Lung (tissue), 12 donors: Measurements from ENCODE around the gene BRD3. TPM values are rescaled to one million over a fixed set of nuclear protein-coding genes. Genes with fewer than 3 reads are reported as not detected.
A peak's percentile ranks its signal among the peaks of the same experiment; 100 is the strongest.

Experiments used
- ATAC-seq: fragments of 200-7000 bp; cut with Tn5 transposase; one replicate; pipeline ENCODE4 v1.9.1; 2020; ENCODE audit warnings: moderate number of reproducible peaks; ENCODE audit not compliant: insufficient read depth, low FRiP score
- DNase-seq, 3 donors: peaks; one replicate each; pipeline ENCODE4 v3.0.0-alpha.2; 2013 to 2017
- H3K27ac ChIP-seq, 2 donors: one replicate each; pipeline ENCODE4 v1.5.1; 2013; ENCODE audit warnings: mild to moderate bottlenecking in 2 of 2, moderate library complexity in 2 of 2, control low read depth in 1 of 2, inconsistent platforms in 1 of 2, low read depth in 1 of 2, low read length in 1 of 2
- H3K27me3 ChIP-seq, 3 donors: one replicate each; pipeline ENCODE4 v1.5.1; 2013; ENCODE audit warnings: low read length in 2 of 3; ENCODE audit not compliant: control insufficient read depth in 3 of 3, insufficient read depth in 3 of 3
- H3K36me3 ChIP-seq, 4 donors: one replicate each; pipeline ENCODE4 v1.5.1; 2013; ENCODE audit warnings: low read length in 4 of 4, mild to moderate bottlenecking in 1 of 4, moderate library complexity in 1 of 4; ENCODE audit not compliant: control insufficient read depth in 4 of 4, insufficient read depth in 4 of 4
- H3K4me1 ChIP-seq, 5 donors: one replicate each; pipeline ENCODE4 v1.5.1; 2013; ENCODE audit warnings: low read length in 5 of 5, mild to moderate bottlenecking in 2 of 5, moderate library complexity in 1 of 5; ENCODE audit not compliant: control insufficient read depth in 5 of 5, insufficient read depth in 5 of 5
- H3K4me3 ChIP-seq: one replicate; pipeline ENCODE4 v1.5.1; 2013; ENCODE audit warnings: mild to moderate bottlenecking, control low read depth, moderate library complexity
- H3K9ac ChIP-seq, 2 donors: one replicate each; pipeline ENCODE4 v1.5.1; 2013; ENCODE audit warnings: low read length in 2 of 2, control low read depth in 1 of 2; ENCODE audit not compliant: insufficient read depth in 1 of 2
- H3K9me3 ChIP-seq, 4 donors: one replicate each; pipeline ENCODE4 v1.5.1; 2013; ENCODE audit warnings: low read length in 3 of 4, mild to moderate bottlenecking in 1 of 4, moderate library complexity in 1 of 4; ENCODE audit not compliant: control insufficient read depth in 4 of 4, insufficient read depth in 3 of 4
- WGBS, 2 donors: extraction: QIAGEN DNeasy Blood & Tissue Kit; methylation state at CpG; one replicate each; pipeline ENCODE4 v1.1.7; 2013; 5-methylcytosine and 5-hydroxymethylcytosine counted together
- polyA plus RNA-seq, 2 donors: library from polyadenylated mRNA; stranded (reverse); fragments of 200-250 nt; gene quantifications; one replicate each; pipeline ENCODE4 v1.2.1, GENCODE V29; 2013
- total RNA-seq, 2 donors: library from RNA; depleted of rRNA in 1 of 2; stranded (reverse); fragments of >200 nt in 1 of 2; gene quantifications; one replicate each; pipeline ENCODE4 v1.2.1, GENCODE V29; 2014 to 2021
- TF ChIP-seq, protein P1 (sequence below): IDR thresholded peaks from 2 replicates; pipeline ENCODE4 v1.5.1; 2012; ENCODE audit warnings: mild to moderate bottlenecking; ENCODE audit errors: control extremely low read depth, extremely low read depth
- donor health status: control.
- donor health status: control.
- donor health status: Bipolar disorder and iron deficiency.
- donor health status: healthy.
- donor health status: DM: yes; HTN: yes; CAD: no.

Gene BRD3
- total and polyA plus RNA-seq, 4 donors: 9.1 to 38.5 (median 21.9) TPM

DNA sequence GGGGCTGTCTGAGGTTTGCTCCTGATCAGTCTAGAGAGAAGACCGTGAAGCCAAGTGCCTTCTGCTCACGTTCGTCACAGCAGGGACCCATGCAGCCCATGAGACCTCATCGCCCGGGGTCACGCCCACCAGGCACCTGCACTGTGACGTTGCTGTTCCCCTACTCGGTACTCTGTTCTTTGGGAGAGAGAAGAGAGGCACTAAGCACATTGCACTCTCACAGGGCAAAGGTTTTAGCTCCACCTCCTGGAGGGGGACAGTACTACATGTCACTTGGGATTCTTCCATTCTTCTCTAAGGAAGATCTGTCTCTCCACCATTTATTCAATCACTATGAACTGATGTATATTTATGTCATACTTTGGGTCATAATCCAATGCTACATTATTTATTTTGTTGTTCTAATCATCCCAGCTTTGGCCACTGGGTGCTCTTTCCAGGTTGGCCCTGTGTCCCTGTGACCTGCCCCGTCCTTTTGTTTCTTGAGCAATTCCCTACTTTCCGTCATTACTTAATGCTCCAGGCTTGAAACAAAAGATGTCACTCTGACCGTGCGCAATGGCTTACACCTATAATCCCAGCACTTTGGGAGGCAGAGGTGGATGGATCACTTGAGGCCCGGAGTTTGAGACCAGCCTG is 31.4 kb upstream of the BRD3 start:
- ATAC-seq: peak; percentile 69
- no peak for DNase-seq
- no peak overlapping the region for H3K4me3 ChIP-seq
- no peak overlapping the region for H3K9ac ChIP-seq
- H3K4me1 ChIP-seq: no peaks in the 10 kb centered on the region
- H3K9me3 ChIP-seq: peaks cover 0 to 4% (median 0%) of the 10 kb centered on the region in 4 donors
- no peak overlapping the region for H3K27ac ChIP-seq
- WGBS, 2 donors: 40 to 51% methylated on average over 9 to 13 of the region's 13 CpGs
- H3K27me3 ChIP-seq: no peaks in the 10 kb centered on the region
- TF ChIP-seq, protein P1, sequence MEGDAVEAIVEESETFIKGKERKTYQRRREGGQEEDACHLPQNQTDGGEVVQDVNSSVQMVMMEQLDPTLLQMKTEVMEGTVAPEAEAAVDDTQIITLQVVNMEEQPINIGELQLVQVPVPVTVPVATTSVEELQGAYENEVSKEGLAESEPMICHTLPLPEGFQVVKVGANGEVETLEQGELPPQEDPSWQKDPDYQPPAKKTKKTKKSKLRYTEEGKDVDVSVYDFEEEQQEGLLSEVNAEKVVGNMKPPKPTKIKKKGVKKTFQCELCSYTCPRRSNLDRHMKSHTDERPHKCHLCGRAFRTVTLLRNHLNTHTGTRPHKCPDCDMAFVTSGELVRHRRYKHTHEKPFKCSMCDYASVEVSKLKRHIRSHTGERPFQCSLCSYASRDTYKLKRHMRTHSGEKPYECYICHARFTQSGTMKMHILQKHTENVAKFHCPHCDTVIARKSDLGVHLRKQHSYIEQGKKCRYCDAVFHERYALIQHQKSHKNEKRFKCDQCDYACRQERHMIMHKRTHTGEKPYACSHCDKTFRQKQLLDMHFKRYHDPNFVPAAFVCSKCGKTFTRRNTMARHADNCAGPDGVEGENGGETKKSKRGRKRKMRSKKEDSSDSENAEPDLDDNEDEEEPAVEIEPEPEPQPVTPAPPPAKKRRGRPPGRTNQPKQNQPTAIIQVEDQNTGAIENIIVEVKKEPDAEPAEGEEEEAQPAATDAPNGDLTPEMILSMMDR: peak; percentile 46
- H3K36me3 ChIP-seq: no peaks in the 10 kb centered on the region

- DNase-seq (no peak), ATAC-seq (no peak)
- H3K4me1 ChIP-seq: no peaks in the 10 kb centered on the region
These were observed 22.1 kb upstream of the BRD3 start for GRCh38 chr9:134089972-134090371.

GRCh38 chr9:134088063-134088725 is 20.4 kb upstream of the BRD3 start:
- TF ChIP-seq, protein P1: no peak
- Histone ChIP-seq H3K36me3 (no peaks in the 10 kb centered on the region), H3K27me3 (no peaks in the 10 kb centered on the region), H3K4me3 (no peak overlapping the region), H3K27ac (no peak overlapping the region), H3K9ac (no peak overlapping the region), H3K4me1 (no peaks in the 10 kb centered on the region), H3K9me3 (peaks cover 0 to 9% (median 0%) of the 10 kb centered on the region in 4 donors)
- ATAC-seq (no peak), DNase-seq (no peak)
- 75 to 84% methylated on average over 14 of the region's 14 CpGs for WGBS, 2 donors

More at GRCh38 chr9:134089972-134090371, 22.1 kb upstream of the BRD3 start:
- 69 to 73% methylated on average over 4 of the region's 4 CpGs for whole genome bisulfite sequencing, 2 donors
- TF ChIP-seq, protein P1: no peak
- Histone ChIP-seq H3K36me3 (no peaks in the 10 kb centered on the region), H3K9me3 (peaks cover 0 to 9% (median 0%) of the 10 kb centered on the region in 4 donors), H3K27me3 (no peaks in the 10 kb centered on the region), H3K27ac (no peak overlapping the region), H3K9ac (no peak overlapping the region), H3K4me3 (no peak overlapping the region)
